ENCODE measurements around the gene TBC1D25.

The TBC1D25 gene

DNA sequence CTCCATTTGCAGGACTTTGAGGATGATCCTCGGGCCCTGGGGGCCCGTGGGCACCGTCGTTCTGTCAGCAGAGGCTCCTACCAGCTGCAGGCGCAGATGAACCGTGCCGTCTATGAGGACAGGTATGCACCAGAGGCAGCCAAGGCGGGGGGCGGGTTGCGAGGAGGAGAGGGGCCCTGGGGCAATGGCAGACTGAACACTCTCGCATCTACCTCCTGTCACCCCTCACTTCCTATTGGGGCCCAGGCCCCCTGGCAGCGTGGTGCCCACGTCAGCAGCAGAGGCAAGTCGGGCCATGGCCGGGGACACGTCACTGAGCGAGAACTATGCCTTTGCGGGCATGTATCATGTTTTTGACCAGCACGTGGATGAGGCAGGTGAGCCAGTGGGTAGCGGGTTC lies 59.8 kb downstream of the TBC1D25 start:
- Mint-ChIP-seq H3K9me3 (no peaks in the 10 kb centered on the region), H3K36me3 (no peaks in the 10 kb centered on the region), H3K4me1 (peaks cover 10% of the 10 kb centered on the region), H3K27ac (no peak overlapping the region), H3K4me3 (no peak overlapping the region), H3K27me3 (no peaks in the 10 kb centered on the region)

DNA sequence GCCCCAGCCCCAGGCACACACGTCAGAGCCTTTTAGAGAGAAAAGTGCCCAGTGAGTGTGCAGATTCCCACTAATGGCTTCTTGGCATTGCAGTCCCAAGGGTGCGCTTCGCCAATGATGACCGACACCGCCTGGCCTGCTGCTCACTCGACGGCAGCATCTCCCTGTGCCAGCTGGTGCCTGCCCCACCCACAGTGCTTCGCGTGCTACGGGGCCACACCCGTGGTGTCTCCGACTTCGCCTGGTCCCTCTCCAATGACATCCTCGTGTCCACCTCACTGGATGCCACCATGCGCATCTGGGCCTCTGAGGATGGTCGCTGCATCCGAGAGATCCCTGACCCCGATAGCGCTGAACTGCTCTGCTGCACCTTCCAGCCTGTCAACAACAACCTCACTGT lies 60.7 kb downstream of the TBC1D25 start:
- Mint-ChIP-seq H3K27me3 (no peaks in the 10 kb centered on the region), H3K9me3 (no peaks in the 10 kb centered on the region), H3K36me3 (no peaks in the 10 kb centered on the region), H3K4me1 (peaks cover 10% of the 10 kb centered on the region), H3K27ac (no peak overlapping the region), H3K4me3 (no peak overlapping the region)

DNA sequence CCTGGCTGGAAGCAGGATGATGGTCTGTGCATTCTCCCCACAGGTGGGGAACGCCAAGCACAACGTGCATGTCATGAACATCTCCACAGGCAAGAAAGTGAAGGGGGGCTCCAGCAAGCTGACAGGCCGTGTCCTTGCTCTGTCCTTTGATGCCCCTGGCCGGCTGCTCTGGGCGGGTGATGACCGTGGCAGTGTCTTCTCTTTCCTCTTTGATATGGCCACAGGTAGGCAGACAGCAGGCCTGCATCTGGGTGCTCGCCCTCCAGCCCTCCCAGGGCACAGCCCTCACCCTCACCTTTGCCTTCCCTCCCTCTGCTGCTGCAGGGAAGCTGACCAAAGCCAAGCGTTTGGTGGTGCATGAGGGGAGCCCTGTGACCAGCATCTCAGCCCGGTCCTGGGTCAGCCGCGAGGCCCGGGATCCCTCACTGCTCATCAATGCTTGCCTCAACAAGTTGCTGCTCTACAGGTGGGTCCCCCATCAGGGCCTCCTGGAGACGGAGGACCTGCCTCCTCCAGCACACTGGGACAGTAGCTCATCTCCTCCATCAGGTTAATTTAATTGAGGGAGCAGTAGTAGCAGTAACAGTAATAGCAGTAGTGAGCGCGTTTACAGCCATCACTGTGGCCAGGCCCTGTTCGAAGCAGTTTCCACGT lies 62.4 kb downstream of the TBC1D25 start:
- Mint-ChIP-seq H3K9me3 (no peaks in the 10 kb centered on the region), H3K27ac (no peak overlapping the region), H3K36me3 (no peaks in the 10 kb centered on the region), H3K4me1 (peaks cover 10% of the 10 kb centered on the region), H3K27me3 (no peaks in the 10 kb centered on the region), H3K4me3 (no peak overlapping the region)

GRCh38 chrX:48604701-48605100 lies 65.2 kb downstream of the TBC1D25 start:
- Mint-ChIP-seq H3K4me1 (no peaks in the 10 kb centered on the region), H3K9me3 (no peaks in the 10 kb centered on the region), H3K27me3 (no peaks in the 10 kb centered on the region), H3K27ac (no peak overlapping the region), H3K4me3 (no peak overlapping the region), H3K36me3 (no peaks in the 10 kb centered on the region)

- Mint-ChIP-seq H3K4me3 (no peak overlapping the region), H3K36me3 (no peaks in the 10 kb centered on the region), H3K4me1 (no peaks in the 10 kb centered on the region), H3K27ac (no peak overlapping the region), H3K27me3 (no peaks in the 10 kb centered on the region), H3K9me3 (no peaks in the 10 kb centered on the region)
Measured at GRCh38 chrX:48606091-48606490, 66.6 kb downstream of the TBC1D25 start.

- H3K4me1 Mint-ChIP-seq: no peaks in the 10 kb centered on the region
- H3K36me3 Mint-ChIP-seq: no peaks in the 10 kb centered on the region
- H3K9me3 Mint-ChIP-seq: no peaks in the 10 kb centered on the region
- no peak overlapping the region for H3K27ac Mint-ChIP-seq
- no peaks in the 10 kb centered on the region for H3K27me3 Mint-ChIP-seq
- no peak overlapping the region for H3K4me3 Mint-ChIP-seq
Measured at GRCh38 chrX:48611703-48612102, 72.2 kb downstream of the TBC1D25 start.

Measured in activated naive CD4-positive, alpha-beta T cell treated with anti-CD3 and anti-CD28 coated beads, Interleukin-2, amount 50 U/mL, for 24 hours (primary cell).